ENCODE measurements around the gene PNRC2.

The PNRC2 gene

GRCh38 chr1:23959461-23960290 lies at the start of gene PNRC2:
Gene PNRC2 (plus strand): TSS chr1:23959828. CDS start chr1:23961458, 1,630 bp downstream.
- DNase-seq: peak; percentile 98

- DNase-seq: no peak
These were observed 49.5 kb upstream of the PNRC2 start for GRCh38 chr1:23910144-23910543.

GRCh38 chr1:23910553-23911246 lies 48.9 kb upstream of the PNRC2 start:
- DNase-seq: no peak

- DNase-seq: no peak
These were observed 47.7 kb upstream of the PNRC2 start for GRCh38 chr1:23911921-23912320.

- peak; percentile 18 for DNase-seq
These were observed 46.3 kb upstream of the PNRC2 start, which contains the start of gene CNR2 for GRCh38 chr1:23913212-23913880. Gene CNR2 (minus strand): TSS chr1:23913362. CDS start chr1:23875617, 37,745 bp downstream.

- DNase-seq: no peak
These were observed 44.7 kb upstream of the PNRC2 start for GRCh38 chr1:23914921-23915320.

- DNase-seq: no peak
These were observed 44.2 kb upstream of the PNRC2 start for GRCh38 chr1:23915466-23915865.

GRCh38 chr1:23916209-23917131 lies 43.2 kb upstream of the PNRC2 start:
- DNase-seq: peak; percentile 67

GRCh38 chr1:23922321-23922943 lies 37.2 kb upstream of the PNRC2 start:
- no peak for DNase-seq

- no peak for DNase-seq
These were observed 35.8 kb upstream of the PNRC2 start for GRCh38 chr1:23923592-23924499.

GRCh38 chr1:23924601-23925000 lies 35.0 kb upstream of the PNRC2 start:
- DNase-seq: no peak

- no peak for DNase-seq
These were observed 34.3 kb upstream of the PNRC2 start for GRCh38 chr1:23925279-23925678.

GRCh38 chr1:23927097-23927496 lies 32.5 kb upstream of the PNRC2 start:
- no peak for DNase-seq

GRCh38 chr1:23928789-23929188 lies 30.8 kb upstream of the PNRC2 start:
- no peak for DNase-seq

- no peak for DNase-seq
These were observed 29.4 kb upstream of the PNRC2 start for GRCh38 chr1:23930270-23930669.

- DNase-seq: no peak
These were observed 28.7 kb upstream of the PNRC2 start for GRCh38 chr1:23930861-23931490.

- no peak for DNase-seq
These were observed 28.1 kb upstream of the PNRC2 start for GRCh38 chr1:23931491-23931880.

GRCh38 chr1:23936481-23937176 lies 23.0 kb upstream of the PNRC2 start:
- no peak for DNase-seq

- DNase-seq: no peak
These were observed 12.3 kb upstream of the PNRC2 start for GRCh38 chr1:23947366-23947765.

GRCh38 chr1:23953020-23953419 lies 6.6 kb upstream of the PNRC2 start:
- no peak for DNase-seq
